PC-9 (cell line): ENCODE data around the gene CPLX3. TPM values are rescaled to one million over a fixed set of nuclear protein-coding genes. Genes with fewer than 3 reads are reported as not detected.

Experiments
- BruUV-seq: library from RNA; stranded (reverse); fragments of 400-500 nt; replicated peaks from 2 replicates; lab custom pipeline; 2021; lab: Mats Ljungman, UMichigan
- CTCF ChIA-PET: fragments of 300-600 bp; sonication (Branson Sonifier 250); formaldehyde crosslinking; loops from one replicate; lab custom pipeline; 2022; ENCODE audit warnings: antibody characterized with exemption; lab: Charles Lee
- POLR2A ChIA-PET: fragments of 300-600 bp; sonication (Branson Sonifier 250); formaldehyde crosslinking; loops from one replicate; lab custom pipeline; 2022; ENCODE audit warnings: antibody characterized with exemption; ENCODE audit not compliant: unreplicated experiment; lab: Charles Lee
- DNase-seq, 2 experiments: peaks; one replicate each; pipeline versions ENCODE4 v3.0.0 to v3.0.0-alpha.2; 2015 to 2022; ENCODE audit warnings: mixed read lengths in 1 of 2
- H2AFZ ChIP-seq: fragments of 200-600 bp; sonication (generic); 2 replicates; pipeline ENCODE4 v1.8.1; 2017; ENCODE audit warnings: antibody characterized with exemption
- H3F3A ChIP-seq: fragments of 200-600 bp; sonication (generic); 2 replicates; pipeline ENCODE4 v1.8.1; 2017; ENCODE audit warnings: antibody characterized with exemption, mild to moderate bottlenecking, low read depth; ENCODE audit not compliant: insufficient read depth
- H3K27ac ChIP-seq: fragments of 200-600 bp; sonication (generic); 2 replicates; pipeline ENCODE4 v1.6.1; 2016; ENCODE audit warnings: mixed run types
- H3K27me3 ChIP-seq: fragments of 200-600 bp; sonication (generic); 2 replicates; pipeline ENCODE4 v1.6.1; 2016; ENCODE audit warnings: low read depth, mixed run types; ENCODE audit not compliant: insufficient read depth
- H3K36me3 ChIP-seq: fragments of 200-600 bp; sonication (generic); 2 replicates; pipeline ENCODE4 v1.6.1; 2016; ENCODE audit warnings: low read depth, mixed run types
- H3K4me1 ChIP-seq: fragments of 200-600 bp; sonication (generic); replicated peaks from 2 replicates; pipeline ENCODE4 v1.6.1; 2016; ENCODE audit warnings: mixed run types; ENCODE audit not compliant: insufficient read depth
- H3K4me2 ChIP-seq: fragments of 200-600 bp; sonication (generic); 2 replicates; pipeline ENCODE4 v1.6.1; 2017; ENCODE audit warnings: mixed run types
- H3K4me3 ChIP-seq: fragments of 200-600 bp; sonication (generic); 2 replicates; pipeline ENCODE4 v1.6.1; 2016; ENCODE audit warnings: mixed run types
- H3K79me2 ChIP-seq: fragments of 200-600 bp; sonication (generic); 2 replicates; pipeline ENCODE4 v1.6.1; 2017; ENCODE audit warnings: low read depth, mixed run types
- H3K9me2 ChIP-seq: fragments of 200-600 bp; sonication (generic); 2 replicates; pipeline ENCODE4 v1.8.1; 2017; ENCODE audit warnings: mild to moderate bottlenecking; ENCODE audit not compliant: insufficient read depth
- H3K9me3 ChIP-seq: fragments of 200-600 bp; sonication (generic); 2 replicates; pipeline ENCODE4 v1.8.1; 2016; ENCODE audit warnings: low read depth; ENCODE audit not compliant: insufficient read depth
- H4K20me1 ChIP-seq: fragments of 200-600 bp; sonication (generic); 2 replicates; pipeline ENCODE4 v1.8.1; 2017; ENCODE audit not compliant: insufficient read depth
- EZH2 ChIP-seq: fragments of 200-600 bp; sonication (generic); IDR thresholded peaks from 2 replicates; pipeline ENCODE4 v1.8.0; 2017; ENCODE audit warnings: antibody characterized with exemption, low read depth
- intact Hi-C: fragments of 100-400 bp; cut with micrococcal nuclease; formaldehyde crosslinking; loops from one replicate; pipeline ENCODE4 v1.10.0; 2022; ENCODE audit not compliant: unreplicated experiment
- total RNA-seq: library from RNA; stranded (reverse); gene quantifications from 2 replicates; pipeline ENCODE4 v1.2.3, GENCODE V29; 2021
- TF ChIP-seq, protein P1 (sequence below): fragments of 200-600 bp; sonication (generic); conservative IDR thresholded peaks from 2 replicates; pipeline ENCODE4 v1.6.1; 2017; ENCODE audit warnings: mixed run types, antibody characterized with exemption, mild to moderate bottlenecking, moderate library complexity

The CPLX3 gene
- total RNA-seq, 1 experiment from 2014 or later, result not detected

DNA sequence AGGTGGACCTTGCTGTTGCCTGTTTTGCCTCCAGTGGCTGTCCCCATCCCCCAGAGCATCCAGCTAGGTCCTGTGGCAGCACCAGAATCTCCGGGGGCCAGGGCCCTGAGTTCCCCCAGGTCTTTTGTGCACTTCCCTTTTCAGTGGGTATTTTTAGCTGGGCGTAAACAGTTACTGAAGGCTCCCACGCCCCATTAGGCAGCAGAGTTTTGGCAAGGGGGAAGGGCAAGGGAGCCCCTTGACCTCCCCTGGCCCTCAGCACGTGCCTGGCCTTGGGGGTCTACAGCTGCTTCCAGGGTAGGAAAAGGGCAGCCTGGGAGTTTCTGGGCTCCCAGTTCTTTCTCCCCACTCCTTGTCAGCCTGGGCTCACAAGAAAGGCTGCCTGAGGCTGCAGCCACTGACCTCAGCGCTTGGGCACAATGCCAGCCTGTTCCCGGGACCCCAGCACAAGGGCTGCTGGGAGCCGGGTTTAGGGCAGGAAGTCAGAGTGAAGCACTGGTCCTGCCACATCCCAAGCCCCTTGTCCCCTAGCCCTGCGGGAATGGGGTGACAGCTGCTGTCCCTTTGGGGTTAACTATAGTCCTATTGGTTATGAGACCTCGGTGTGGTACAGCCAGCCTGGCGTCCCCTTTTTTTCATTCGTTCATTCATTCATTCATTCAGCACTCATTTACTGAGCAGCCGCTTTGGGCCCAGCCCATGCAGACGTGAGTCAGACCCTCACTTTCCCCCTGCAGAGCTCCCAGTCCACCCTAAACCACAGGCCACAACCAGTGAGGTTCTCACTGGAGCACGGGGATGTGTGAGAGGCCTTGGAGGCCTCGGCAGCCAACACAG lies 36.1 kb upstream of the CPLX3 start:
- H3K4me2 ChIP-seq, result no peak overlapping the region
- H3K27me3 ChIP-seq, result no peaks in the 10 kb centered on the region
- H3K4me3 ChIP-seq, result no peak overlapping the region
- H3K9me2 ChIP-seq, result no peaks in the 10 kb centered on the region
- peaks cover 15% of the 10 kb centered on the region for H3K4me1 ChIP-seq
- intact Hi-C loops, result no loop called here
- no peak overlapping the region for H2AFZ ChIP-seq
- ChIA-PET POLR2A (interaction anchor here (0.5 to 0.7 kb wide), 2 partner anchors 234 to 430 kb away, joined by 3 read pairs; no protein-coding TSS in a partner anchor), CTCF (no interaction called here)
- H3K27ac ChIP-seq, result no peak overlapping the region
- H4K20me1 ChIP-seq, result peaks cover 49% of the 10 kb centered on the region
- peaks cover 6% of the 10 kb centered on the region for H3K36me3 ChIP-seq
- no peak for TF ChIP-seq EZH2
- TF ChIP-seq, protein P1, sequence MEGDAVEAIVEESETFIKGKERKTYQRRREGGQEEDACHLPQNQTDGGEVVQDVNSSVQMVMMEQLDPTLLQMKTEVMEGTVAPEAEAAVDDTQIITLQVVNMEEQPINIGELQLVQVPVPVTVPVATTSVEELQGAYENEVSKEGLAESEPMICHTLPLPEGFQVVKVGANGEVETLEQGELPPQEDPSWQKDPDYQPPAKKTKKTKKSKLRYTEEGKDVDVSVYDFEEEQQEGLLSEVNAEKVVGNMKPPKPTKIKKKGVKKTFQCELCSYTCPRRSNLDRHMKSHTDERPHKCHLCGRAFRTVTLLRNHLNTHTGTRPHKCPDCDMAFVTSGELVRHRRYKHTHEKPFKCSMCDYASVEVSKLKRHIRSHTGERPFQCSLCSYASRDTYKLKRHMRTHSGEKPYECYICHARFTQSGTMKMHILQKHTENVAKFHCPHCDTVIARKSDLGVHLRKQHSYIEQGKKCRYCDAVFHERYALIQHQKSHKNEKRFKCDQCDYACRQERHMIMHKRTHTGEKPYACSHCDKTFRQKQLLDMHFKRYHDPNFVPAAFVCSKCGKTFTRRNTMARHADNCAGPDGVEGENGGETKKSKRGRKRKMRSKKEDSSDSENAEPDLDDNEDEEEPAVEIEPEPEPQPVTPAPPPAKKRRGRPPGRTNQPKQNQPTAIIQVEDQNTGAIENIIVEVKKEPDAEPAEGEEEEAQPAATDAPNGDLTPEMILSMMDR, result no peak
- peak in 1 of 2 experiments; percentile 70 for DNase-seq
- H3F3A ChIP-seq, result no peaks in the 10 kb centered on the region
- no TSS peak for BruUV-seq
- no peaks in the 10 kb centered on the region for H3K9me3 ChIP-seq
- peaks cover 48% of the 10 kb centered on the region for H3K79me2 ChIP-seq

DNA sequence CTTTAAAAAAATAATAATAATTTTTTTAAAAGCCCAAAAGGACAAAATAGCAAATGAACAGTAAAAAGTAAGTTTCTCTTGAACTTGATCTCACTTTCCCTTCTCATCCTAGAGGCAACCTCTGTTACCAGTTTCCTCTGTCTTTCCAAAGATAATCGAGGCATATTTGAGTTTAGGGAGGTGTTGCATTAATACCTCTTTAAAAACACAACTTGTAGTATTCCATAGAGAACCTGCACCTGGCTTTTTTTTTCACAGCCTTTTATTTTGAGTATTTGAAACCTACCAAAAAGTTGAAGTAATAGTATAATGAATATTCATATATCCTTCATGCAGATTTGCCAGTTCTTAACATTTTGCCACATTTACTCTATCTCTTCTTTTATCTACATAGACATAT lies 35.4 kb upstream of the CPLX3 start:
- POLR2A ChIA-PET, result no interaction called here
- Histone ChIP-seq H3K27me3 (no peaks in the 10 kb centered on the region), H3K9me3 (no peaks in the 10 kb centered on the region), H3K79me2 (peaks cover 41% of the 10 kb centered on the region), H3K4me2 (no peak overlapping the region), H3K4me3 (no peak overlapping the region), H3K4me1 (peaks cover 15% of the 10 kb centered on the region), H3K9me2 (no peaks in the 10 kb centered on the region), H2AFZ (no peak overlapping the region), H3K27ac (no peak overlapping the region), H3K36me3 (peaks cover 6% of the 10 kb centered on the region), H3F3A (no peaks in the 10 kb centered on the region), H4K20me1 (peaks cover 44% of the 10 kb centered on the region)
- CTCF ChIA-PET, result no interaction called here
- no peak for TF ChIP-seq EZH2
- TF ChIP-seq, protein P1, result no peak
- intact Hi-C loops, result no loop called here
- no peak for DNase-seq
- BruUV-seq, result no TSS peak

DNA sequence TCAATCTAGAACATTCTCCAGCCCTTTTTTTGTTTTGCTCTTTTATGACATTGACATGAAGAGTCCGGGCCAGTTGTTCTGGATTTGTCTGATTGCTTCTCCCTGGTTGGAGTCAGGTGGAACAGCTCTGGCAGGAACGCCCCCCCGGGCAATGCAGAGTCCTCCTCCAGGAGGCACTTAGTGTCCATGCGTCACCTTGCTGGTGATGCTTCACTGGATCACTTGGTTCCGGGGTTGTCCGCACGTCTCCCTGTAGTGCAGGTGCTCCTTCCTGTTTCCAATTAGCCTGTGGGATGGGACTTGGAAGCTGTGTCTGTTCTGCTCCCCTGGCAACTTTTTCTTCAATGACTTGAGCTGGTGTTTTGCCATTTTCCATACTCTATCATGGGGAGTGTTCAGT lies 34.8 kb upstream of the CPLX3 start:
- H2AFZ ChIP-seq, result no peak overlapping the region
- CTCF ChIA-PET, result no interaction called here
- peaks cover 44% of the 10 kb centered on the region for H4K20me1 ChIP-seq
- H3K27ac ChIP-seq, result no peak overlapping the region
- H3K79me2 ChIP-seq, result peaks cover 36% of the 10 kb centered on the region
- no peaks in the 10 kb centered on the region for H3K9me3 ChIP-seq
- H3K4me1 ChIP-seq, result peaks cover 15% of the 10 kb centered on the region
- H3F3A ChIP-seq, result no peaks in the 10 kb centered on the region
- no peaks in the 10 kb centered on the region for H3K9me2 ChIP-seq
- POLR2A ChIA-PET, result no interaction called here
- intact Hi-C loops, result no loop called here
- H3K27me3 ChIP-seq, result no peaks in the 10 kb centered on the region
- BruUV-seq, result no TSS peak
- TF ChIP-seq EZH2, result no peak
- TF ChIP-seq, protein P1, result no peak
- no peak for DNase-seq
- H3K36me3 ChIP-seq, result peaks cover 6% of the 10 kb centered on the region
- H3K4me3 ChIP-seq, result no peak overlapping the region
- no peak overlapping the region for H3K4me2 ChIP-seq
